H9 (cell line): ENCODE results near the gene TMEM235. TPM values are rescaled to one million over a fixed set of nuclear protein-coding genes. Genes with fewer than 3 reads are reported as not detected.

ENCODE experiments used
- DNase-seq: peaks from one replicate; pipeline ENCODE4 v3.0.0-alpha.2; 2017
- H2AFZ ChIP-seq: one replicate; pipeline ENCODE4 v1.6.1; 2013; ENCODE audit warnings: mild to moderate bottlenecking, low read length, control low read depth, moderate library complexity
- H2AK5ac ChIP-seq: 2 replicates; pipeline ENCODE4 v1.6.1; 2013; ENCODE audit warnings: low read length, control low read depth, mixed read lengths; ENCODE audit not compliant: insufficient read length
- H2BK120ac ChIP-seq: one replicate; pipeline ENCODE4 v1.6.1; 2013; ENCODE audit warnings: low read depth, mild to moderate bottlenecking, low read length, control low read depth, inconsistent platforms; ENCODE audit not compliant: poor library complexity, severe bottlenecking
- H2BK12ac ChIP-seq: 2 replicates; pipeline ENCODE4 v1.6.1; 2013; ENCODE audit warnings: low read length, control low read depth, mixed read lengths, low read depth; ENCODE audit not compliant: insufficient read length
- H2BK15ac ChIP-seq: 2 replicates; pipeline ENCODE4 v1.6.1; 2013; ENCODE audit warnings: low read depth, low read length, control low read depth
- H2BK20ac ChIP-seq: one replicate; pipeline ENCODE4 v1.6.1; 2013; ENCODE audit warnings: low read depth, mild to moderate bottlenecking, low read length, control low read depth, inconsistent platforms; ENCODE audit not compliant: poor library complexity, severe bottlenecking
- H2BK5ac ChIP-seq: 2 replicates; pipeline ENCODE4 v1.6.1; 2013; ENCODE audit warnings: low read length, control low read depth, mixed read lengths; ENCODE audit not compliant: insufficient read length
- H3K14ac ChIP-seq: 2 replicates; pipeline ENCODE4 v1.6.1; 2013; ENCODE audit warnings: low read length, control low read depth; ENCODE audit not compliant: insufficient read depth
- H3K18ac ChIP-seq: 2 replicates; pipeline ENCODE4 v1.6.1; 2013; ENCODE audit warnings: low read depth, mild to moderate bottlenecking, mixed read lengths, low read length, control low read depth; ENCODE audit not compliant: insufficient read length
- H3K23ac ChIP-seq: 2 replicates; pipeline ENCODE4 v1.6.1; 2013; ENCODE audit warnings: low read length, control low read depth, mixed read lengths, low read depth; ENCODE audit not compliant: insufficient read length
- H3K23me2 ChIP-seq: 2 replicates; pipeline ENCODE4 v1.6.1; 2013; ENCODE audit warnings: low read depth, mild to moderate bottlenecking, mixed read lengths, low read length, control low read depth; ENCODE audit not compliant: insufficient read length, poor library complexity, severe bottlenecking
- H3K27ac ChIP-seq: 2 replicates; pipeline ENCODE4 v1.5.1; 2013; ENCODE audit warnings: low read length, control low read depth, mixed read lengths, low read depth; ENCODE audit not compliant: insufficient read length
- H3K27me3 ChIP-seq: 2 replicates; pipeline ENCODE4 v1.6.1; 2013; ENCODE audit warnings: low read length, control low read depth, inconsistent platforms; ENCODE audit not compliant: insufficient read depth
- H3K4ac ChIP-seq: 2 replicates; pipeline ENCODE4 v1.6.1; 2013; ENCODE audit warnings: low read depth, mild to moderate bottlenecking, control low read depth, inconsistent platforms, low read length, moderate library complexity
- H3K4me1 ChIP-seq: 2 replicates; pipeline ENCODE4 v1.6.1; 2013; ENCODE audit warnings: low read length, control low read depth, inconsistent platforms; ENCODE audit not compliant: insufficient read depth
- H3K4me2 ChIP-seq: 2 replicates; pipeline ENCODE4 v1.6.1; 2013; ENCODE audit warnings: low read length, control low read depth, mixed read lengths; ENCODE audit not compliant: insufficient read length, insufficient read depth
- H3K56ac ChIP-seq: 2 replicates; pipeline ENCODE4 v1.6.1; 2013; ENCODE audit warnings: low read depth, mild to moderate bottlenecking, mixed read lengths, low read length, control low read depth; ENCODE audit not compliant: insufficient read length
- H3K79me1 ChIP-seq: 2 replicates; pipeline ENCODE4 v1.6.1; 2013; ENCODE audit warnings: low read depth, mild to moderate bottlenecking, moderate library complexity, low read length, control low read depth, inconsistent platforms; ENCODE audit not compliant: insufficient read depth, poor library complexity, severe bottlenecking
- H3K79me2 ChIP-seq: 2 replicates; pipeline ENCODE4 v1.6.1; 2013; ENCODE audit warnings: low read length, control low read depth, inconsistent platforms; ENCODE audit not compliant: insufficient read depth
- H3K9ac ChIP-seq: 2 replicates; pipeline ENCODE4 v1.6.1; 2013; ENCODE audit warnings: low read length, control low read depth, mixed read lengths; ENCODE audit not compliant: insufficient read length; ENCODE audit errors: extremely low read depth
- H3K9me3 ChIP-seq: one replicate; pipeline ENCODE4 v1.6.1; 2013; ENCODE audit warnings: low read depth, low read length, inconsistent platforms; ENCODE audit not compliant: control insufficient read depth
- H3T11ph ChIP-seq: one replicate; pipeline ENCODE4 v1.6.1; 2013; ENCODE audit warnings: mild to moderate bottlenecking, low read length, control low read depth, inconsistent platforms
- H4K20me1 ChIP-seq: one replicate; pipeline ENCODE4 v1.6.1; 2013; ENCODE audit not compliant: control insufficient read depth, insufficient read length, insufficient read depth
- H4K5ac ChIP-seq: 2 replicates; pipeline ENCODE4 v1.6.1; 2013; ENCODE audit warnings: low read depth, mild to moderate bottlenecking, mixed read lengths, low read length, control low read depth; ENCODE audit not compliant: insufficient read length
- H4K8ac ChIP-seq: replicated peaks from 2 replicates; pipeline ENCODE4 v1.6.1; 2013; ENCODE audit warnings: low read length, control low read depth, mixed read lengths, low read depth; ENCODE audit not compliant: insufficient read length
- H4K91ac ChIP-seq: 2 replicates; pipeline ENCODE4 v1.6.1; 2013; ENCODE audit warnings: low read depth, mild to moderate bottlenecking, moderate library complexity, mixed read lengths, low read length, control low read depth; ENCODE audit not compliant: insufficient read length
- H3K27ac Mint-ChIP-seq, 3 experiments: 2 replicates in 2 of 3; 3 replicates in 1 of 3; pipeline ENCODE4 v1.8.0; 2020 to 2021; ENCODE audit warnings: mixed read lengths in 3 of 3, mild to moderate bottlenecking in 1 of 3, moderate library complexity in 1 of 3
- H3K27me3 Mint-ChIP-seq: 2 replicates; pipeline ENCODE4 v1.8.0; 2021; ENCODE audit warnings: low read depth, mild to moderate bottlenecking, moderate library complexity, mixed read lengths
- H3K36me3 Mint-ChIP-seq, 3 experiments: 2 replicates in 2 of 3; 3 replicates in 1 of 3; pipeline ENCODE4 v1.8.0; 2020 to 2021; ENCODE audit warnings: low read depth in 3 of 3, mixed read lengths in 3 of 3; ENCODE audit not compliant: insufficient read depth in 1 of 3
- H3K4me1 Mint-ChIP-seq, 2 experiments: 2 replicates each; pipeline ENCODE4 v1.8.0; 2020; ENCODE audit warnings: mixed read lengths in 2 of 2
- H3K4me3 Mint-ChIP-seq, 2 experiments: 2 replicates in 1 of 2; 3 replicates in 1 of 2; pipeline ENCODE4 v1.8.0; 2020 to 2021; ENCODE audit warnings: mild to moderate bottlenecking in 2 of 2, mixed read lengths in 2 of 2, moderate library complexity in 1 of 2
- H3K9me3 Mint-ChIP-seq, 2 experiments: 2 replicates in 1 of 2; 3 replicates in 1 of 2; pipeline ENCODE4 v1.8.0; 2020; ENCODE audit warnings: mild to moderate bottlenecking in 2 of 2, mixed read lengths in 2 of 2, moderate library complexity in 1 of 2
- WGBS: extraction: QIAGEN DNeasy Blood & Tissue Kit; methylation state at CpG from one replicate; pipeline ENCODE4 v1.1.7; 2013; ENCODE audit warnings: missing lambda C conversion rate, low lambda C conversion rate, mixed read lengths; ENCODE audit not compliant: insufficient read length; ENCODE audit errors: extremely low coverage; 5-methylcytosine and 5-hydroxymethylcytosine counted together
- total RNA-seq: library from RNA; stranded (reverse); gene quantifications from 2 replicates; pipeline ENCODE4 v1.2.1, GENCODE V29; 2021
- TF ChIP-seq, protein P1 (sequence below): fragments of 200-600 bp; sonication (generic); conservative IDR thresholded peaks from 3 replicates; pipeline ENCODE4 v1.8.0; 2021; ENCODE audit warnings: antibody characterized with exemption, mild to moderate bottlenecking

Gene TMEM235
- total RNA-seq, 1 experiment from 2014 or later = 0.28 TPM

DNA sequence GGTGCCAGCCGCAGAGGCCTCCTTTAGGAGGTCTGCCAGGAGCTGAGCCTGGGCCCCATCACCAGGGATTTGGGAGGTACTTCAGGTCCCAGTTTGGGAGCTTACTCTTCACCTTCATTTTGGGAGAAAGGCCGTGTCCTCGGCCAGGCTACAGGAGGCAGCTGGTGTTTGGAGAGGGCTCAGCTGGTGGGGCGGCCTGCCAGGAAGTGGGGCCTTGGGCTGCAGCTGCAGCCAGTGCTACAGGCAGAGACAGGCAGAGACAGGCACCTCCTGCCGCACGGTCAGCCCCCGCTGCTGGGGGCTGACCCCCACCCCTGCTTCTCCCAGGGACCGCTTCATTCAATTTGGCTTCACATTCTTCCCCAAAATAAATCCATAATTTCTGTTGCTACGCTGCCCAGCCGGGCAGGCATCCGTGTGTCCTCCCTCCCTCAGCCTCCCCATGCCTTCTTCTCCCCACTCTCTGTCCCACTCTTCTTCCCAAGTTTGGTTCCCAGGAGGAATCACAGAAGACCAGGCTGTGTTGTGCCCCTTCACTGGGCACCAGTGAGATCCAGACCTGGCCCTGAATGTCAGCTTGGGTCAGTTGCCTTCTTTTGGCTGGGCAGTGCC lies 6.1 kb downstream of the TMEM235 start:
- no peak overlapping the region for H2BK15ac ChIP-seq
- no peak overlapping the region for H3T11ph ChIP-seq
- no peak overlapping the region for H3K56ac ChIP-seq
- no peaks in the 10 kb centered on the region for H3K4me1 ChIP-seq
- no peak overlapping the region for H3K14ac ChIP-seq
- H2AFZ ChIP-seq = no peak overlapping the region
- H4K91ac ChIP-seq = no peak overlapping the region
- Mint-ChIP-seq H3K36me3 (no peaks in the 10 kb centered on the region; a peak in 1 of 7 replicates), H3K4me1 (peaks cover 2 to 20% of the 10 kb centered on the region in 2 experiments), H3K9me3 (no peaks in the 10 kb centered on the region), H3K27me3 (peaks cover 18% of the 10 kb centered on the region), H3K4me3 (no peak overlapping the region), H3K27ac (no peak overlapping the region; a peak in 1 of 7 replicates)
- no peak overlapping the region for H2BK120ac ChIP-seq
- H4K8ac ChIP-seq = no peak overlapping the region
- no peak overlapping the region for H3K4ac ChIP-seq
- no peak overlapping the region for H3K23ac ChIP-seq
- H3K18ac ChIP-seq = no peak overlapping the region
- H3K79me2 ChIP-seq = no peaks in the 10 kb centered on the region
- H3K79me1 ChIP-seq = no peaks in the 10 kb centered on the region
- no peak overlapping the region for H2BK12ac ChIP-seq
- H4K20me1 ChIP-seq = no peaks in the 10 kb centered on the region
- TF ChIP-seq, protein P1, sequence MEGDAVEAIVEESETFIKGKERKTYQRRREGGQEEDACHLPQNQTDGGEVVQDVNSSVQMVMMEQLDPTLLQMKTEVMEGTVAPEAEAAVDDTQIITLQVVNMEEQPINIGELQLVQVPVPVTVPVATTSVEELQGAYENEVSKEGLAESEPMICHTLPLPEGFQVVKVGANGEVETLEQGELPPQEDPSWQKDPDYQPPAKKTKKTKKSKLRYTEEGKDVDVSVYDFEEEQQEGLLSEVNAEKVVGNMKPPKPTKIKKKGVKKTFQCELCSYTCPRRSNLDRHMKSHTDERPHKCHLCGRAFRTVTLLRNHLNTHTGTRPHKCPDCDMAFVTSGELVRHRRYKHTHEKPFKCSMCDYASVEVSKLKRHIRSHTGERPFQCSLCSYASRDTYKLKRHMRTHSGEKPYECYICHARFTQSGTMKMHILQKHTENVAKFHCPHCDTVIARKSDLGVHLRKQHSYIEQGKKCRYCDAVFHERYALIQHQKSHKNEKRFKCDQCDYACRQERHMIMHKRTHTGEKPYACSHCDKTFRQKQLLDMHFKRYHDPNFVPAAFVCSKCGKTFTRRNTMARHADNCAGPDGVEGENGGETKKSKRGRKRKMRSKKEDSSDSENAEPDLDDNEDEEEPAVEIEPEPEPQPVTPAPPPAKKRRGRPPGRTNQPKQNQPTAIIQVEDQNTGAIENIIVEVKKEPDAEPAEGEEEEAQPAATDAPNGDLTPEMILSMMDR = no peak
- H3K23me2 ChIP-seq = no peaks in the 10 kb centered on the region
- H4K5ac ChIP-seq = no peak overlapping the region
- no peak overlapping the region for H2BK5ac ChIP-seq
- H3K9me3 ChIP-seq = no peaks in the 10 kb centered on the region
- no peak for DNase-seq
- H3K27ac ChIP-seq = no peak overlapping the region
- no peak overlapping the region for H2BK20ac ChIP-seq
- H3K4me2 ChIP-seq = no peak overlapping the region
- no CpG with 5 or more reads among the region's 11 CpGs for WGBS
- H2AK5ac ChIP-seq = no peak overlapping the region
- no peak overlapping the region for H3K9ac ChIP-seq
- no peaks in the 10 kb centered on the region; the same call in 1 of the 2 replicates for H3K27me3 ChIP-seq
